ENCODE measurements around the gene SFXN4. TPM values are rescaled to one million over a fixed set of nuclear protein-coding genes. Genes with fewer than 3 reads are reported as not detected.
"Not testable (repeated sequence)": the region's sequence is repeated elsewhere in the genome, so short reads cannot be mapped to it uniquely, and the experiment has no call there.

The SFXN4 gene
- total RNA-seq, 1 donor, result 13.0 TPM

GRCh38 chr10:119161680-119162451, 3.6 kb downstream of the SFXN4 start:
- DNase-seq (ENCODE audit: insufficient read length, low spot score, missing footprints), result no peak
- TF ChIP-seq CTCF (IDR thresholded peaks at IDR 0.05; ENCODE audit: extremely low read depth, low read depth, low read length), result no peak
- Histone ChIP-seq H3K27ac (ENCODE audit: low read depth, low read length) (no peak overlapping the region), H3K9me3 (ENCODE audit: low read depth, low read length) (no peaks in the 10 kb centered on the region), H3K27me3 (ENCODE audit: insufficient read depth, low read length) (no peaks in the 10 kb centered on the region), H3K4me3 (ENCODE audit: insufficient read depth, low read length) (no peak overlapping the region), H2AFZ (ENCODE audit: low read length) (no peak overlapping the region), H4K20me1 (ENCODE audit: insufficient read depth, low read length) (no peaks in the 10 kb centered on the region), H3K4me1 (ENCODE audit: insufficient read depth, low read length) (peaks cover 8% of the 10 kb centered on the region), H3K79me2 (ENCODE audit: insufficient read depth, low read length) (no peaks in the 10 kb centered on the region), H3K36me3 (ENCODE audit: insufficient read depth, low read length) (peaks cover 15% of the 10 kb centered on the region), H3K4me2 (ENCODE audit: insufficient read depth, low read length) (no peak overlapping the region)

GRCh38 chr10:119159332-119159731, 6.2 kb downstream of the SFXN4 start:
- Histone ChIP-seq H3K27me3 (ENCODE audit: insufficient read depth, low read length) (no peaks in the 10 kb centered on the region), H3K27ac (ENCODE audit: low read depth, low read length) (no peak overlapping the region), H4K20me1 (ENCODE audit: insufficient read depth, low read length) (no peaks in the 10 kb centered on the region), H3K36me3 (ENCODE audit: insufficient read depth, low read length) (peaks cover 31% of the 10 kb centered on the region), H3K4me2 (ENCODE audit: insufficient read depth, low read length) (no peak overlapping the region), H3K9me3 (ENCODE audit: low read depth, low read length) (no peaks in the 10 kb centered on the region), H3K79me2 (ENCODE audit: insufficient read depth, low read length) (no peaks in the 10 kb centered on the region), H3K4me3 (ENCODE audit: insufficient read depth, low read length) (no peak overlapping the region), H2AFZ (ENCODE audit: low read length) (no peak overlapping the region), H3K4me1 (ENCODE audit: insufficient read depth, low read length) (peaks cover under 1% of the 10 kb centered on the region)
- no peak for DNase-seq (ENCODE audit: insufficient read length, low spot score, missing footprints)
- no peak for TF ChIP-seq CTCF (IDR thresholded peaks at IDR 0.05; ENCODE audit: extremely low read depth, low read depth, low read length)

GRCh38 chr10:119153661-119154060, 11.9 kb downstream of the SFXN4 start:
- no peak overlapping the region for H3K27ac ChIP-seq (ENCODE audit: low read depth, low read length)
- H3K9me3 ChIP-seq (ENCODE audit: low read depth, low read length), result no peaks in the 10 kb centered on the region
- no peak for DNase-seq (ENCODE audit: insufficient read length, low spot score, missing footprints)
- no peaks in the 10 kb centered on the region for H3K4me1 ChIP-seq (ENCODE audit: insufficient read depth, low read length)
- H2AFZ ChIP-seq (ENCODE audit: low read length), result no peak overlapping the region
- peaks cover 38% of the 10 kb centered on the region for H3K36me3 ChIP-seq (ENCODE audit: insufficient read depth, low read length)
- no peak overlapping the region for H3K4me3 ChIP-seq (ENCODE audit: insufficient read depth, low read length)
- H3K79me2 ChIP-seq (ENCODE audit: insufficient read depth, low read length), result no peaks in the 10 kb centered on the region
- no peak for TF ChIP-seq CTCF (IDR thresholded peaks at IDR 0.05; ENCODE audit: extremely low read depth, low read depth, low read length)
- no peaks in the 10 kb centered on the region for H3K27me3 ChIP-seq (ENCODE audit: insufficient read depth, low read length)
- no peak overlapping the region for H3K4me2 ChIP-seq (ENCODE audit: insufficient read depth, low read length)
- no peaks in the 10 kb centered on the region for H4K20me1 ChIP-seq (ENCODE audit: insufficient read depth, low read length)

- Histone ChIP-seq H4K20me1 (ENCODE audit: insufficient read depth, low read length) (no peaks in the 10 kb centered on the region), H3K27me3 (ENCODE audit: insufficient read depth, low read length) (no peaks in the 10 kb centered on the region), H3K4me2 (ENCODE audit: insufficient read depth, low read length) (no peak overlapping the region), H3K4me1 (ENCODE audit: insufficient read depth, low read length) (no peaks in the 10 kb centered on the region), H3K4me3 (ENCODE audit: insufficient read depth, low read length) (no peak overlapping the region), H3K79me2 (ENCODE audit: insufficient read depth, low read length) (no peaks in the 10 kb centered on the region), H3K27ac (ENCODE audit: low read depth, low read length) (no peak overlapping the region), H3K36me3 (ENCODE audit: insufficient read depth, low read length) (peaks cover 33% of the 10 kb centered on the region), H2AFZ (ENCODE audit: low read length) (no peak overlapping the region), H3K9me3 (ENCODE audit: low read depth, low read length) (no peaks in the 10 kb centered on the region)
- no peak for TF ChIP-seq CTCF (IDR thresholded peaks at IDR 0.05; ENCODE audit: extremely low read depth, low read depth, low read length)
- DNase-seq (ENCODE audit: insufficient read length, low spot score, missing footprints), result no peak
Observed at GRCh38 chr10:119153041-119153440, 12.5 kb downstream of the SFXN4 start.

- not testable (repeated sequence) for H4K20me1 ChIP-seq (ENCODE audit: insufficient read depth, low read length); H3K4me2 ChIP-seq (ENCODE audit: insufficient read depth, low read length); H3K4me3 ChIP-seq (ENCODE audit: insufficient read depth, low read length); H2AFZ ChIP-seq (ENCODE audit: low read length); H3K79me2 ChIP-seq (ENCODE audit: insufficient read depth, low read length); H3K27me3 ChIP-seq (ENCODE audit: insufficient read depth, low read length); H3K9me3 ChIP-seq (ENCODE audit: low read depth, low read length); DNase-seq (ENCODE audit: insufficient read length, low spot score, missing footprints); H3K27ac ChIP-seq (ENCODE audit: low read depth, low read length); H3K4me1 ChIP-seq (ENCODE audit: insufficient read depth, low read length)
- H3K36me3 ChIP-seq (ENCODE audit: insufficient read depth, low read length), result peaks cover 31% of the 10 kb centered on the region
Observed at GRCh38 chr10:119151601-119152000, 13.9 kb downstream of the SFXN4 start.

Data from osteoblast (primary cell).